ENCODE data around the gene KRTAP10-11. TPM values are rescaled to one million over a fixed set of nuclear protein-coding genes. Genes with fewer than 3 reads are reported as not detected.

KRTAP10-11 gene
- total RNA-seq, 1 donor from 2014 or later: not detected

DNA sequence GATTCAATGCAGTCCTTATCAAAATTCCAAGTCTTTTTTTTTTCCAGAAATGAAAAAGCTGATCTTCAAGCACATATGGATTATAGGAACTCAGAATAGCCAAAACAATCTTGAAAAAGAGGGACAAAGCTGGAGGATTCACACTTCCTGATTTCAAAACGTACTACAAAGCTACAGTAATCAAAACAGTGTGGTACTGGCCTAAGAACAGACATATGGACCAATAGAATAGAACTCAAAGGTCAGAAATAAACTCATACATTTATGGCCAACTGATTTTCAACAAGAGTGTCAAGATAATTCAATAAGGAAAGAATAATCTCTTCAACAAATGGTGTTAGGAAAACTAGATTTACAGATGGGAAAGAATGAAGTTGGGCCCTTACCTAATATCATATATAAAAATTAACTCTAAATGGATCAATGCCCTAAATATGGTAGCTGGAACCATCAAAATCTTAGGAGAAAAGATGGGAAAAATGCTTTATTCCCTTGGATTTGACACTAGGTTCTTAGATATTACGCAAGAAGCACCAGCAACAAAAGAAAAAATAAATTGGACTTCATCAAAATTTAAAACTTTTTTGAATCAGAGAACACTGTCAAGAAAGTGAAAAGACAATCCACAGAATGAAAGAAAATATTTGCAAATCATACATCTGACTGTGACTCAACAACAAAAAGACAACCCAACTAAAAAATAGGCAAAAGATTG is 46.7 kb downstream of the KRTAP10-11 start:
- H3K4me3 Mint-ChIP-seq: no peak overlapping the region
- peaks cover 17% of the 10 kb centered on the region for H3K9me3 Mint-ChIP-seq
- peaks cover 63% of the 10 kb centered on the region for H3K27me3 Mint-ChIP-seq
- no peak for DNase-seq (ENCODE audit: extremely low spot score, unreplicated experiment)
- no peak overlapping the region for H3K27ac Mint-ChIP-seq
- H3K4me1 Mint-ChIP-seq (ENCODE audit: unreplicated experiment): peaks cover 3% of the 10 kb centered on the region
- H3K36me3 Mint-ChIP-seq: no peaks in the 10 kb centered on the region
- TF ChIP-seq, protein P1, sequence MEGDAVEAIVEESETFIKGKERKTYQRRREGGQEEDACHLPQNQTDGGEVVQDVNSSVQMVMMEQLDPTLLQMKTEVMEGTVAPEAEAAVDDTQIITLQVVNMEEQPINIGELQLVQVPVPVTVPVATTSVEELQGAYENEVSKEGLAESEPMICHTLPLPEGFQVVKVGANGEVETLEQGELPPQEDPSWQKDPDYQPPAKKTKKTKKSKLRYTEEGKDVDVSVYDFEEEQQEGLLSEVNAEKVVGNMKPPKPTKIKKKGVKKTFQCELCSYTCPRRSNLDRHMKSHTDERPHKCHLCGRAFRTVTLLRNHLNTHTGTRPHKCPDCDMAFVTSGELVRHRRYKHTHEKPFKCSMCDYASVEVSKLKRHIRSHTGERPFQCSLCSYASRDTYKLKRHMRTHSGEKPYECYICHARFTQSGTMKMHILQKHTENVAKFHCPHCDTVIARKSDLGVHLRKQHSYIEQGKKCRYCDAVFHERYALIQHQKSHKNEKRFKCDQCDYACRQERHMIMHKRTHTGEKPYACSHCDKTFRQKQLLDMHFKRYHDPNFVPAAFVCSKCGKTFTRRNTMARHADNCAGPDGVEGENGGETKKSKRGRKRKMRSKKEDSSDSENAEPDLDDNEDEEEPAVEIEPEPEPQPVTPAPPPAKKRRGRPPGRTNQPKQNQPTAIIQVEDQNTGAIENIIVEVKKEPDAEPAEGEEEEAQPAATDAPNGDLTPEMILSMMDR (conservative IDR thresholded peaks at IDR 0.05): no peak

DNA sequence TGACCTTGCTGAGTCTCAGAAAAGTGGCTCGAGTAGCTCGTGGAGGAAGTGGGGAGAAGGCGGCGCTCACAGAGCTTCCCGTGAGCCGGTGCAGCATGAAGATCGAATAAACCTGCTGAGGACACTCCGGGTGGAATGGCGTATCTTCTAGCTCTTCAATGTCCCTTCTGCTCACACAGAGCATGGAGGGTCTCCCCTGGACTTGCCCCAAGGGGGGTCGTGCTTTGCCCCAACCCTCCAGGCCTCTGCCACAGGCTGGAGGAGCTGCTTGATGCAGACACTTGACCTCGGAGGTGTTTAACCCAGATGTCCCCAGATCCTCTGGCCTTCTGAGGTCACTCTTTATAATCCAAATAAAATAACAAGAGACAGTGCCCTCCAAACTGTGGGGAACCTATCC is 48.6 kb downstream of the KRTAP10-11 start:
- DNase-seq (ENCODE audit: extremely low spot score, unreplicated experiment): no peak
- TF ChIP-seq, protein P1 (conservative IDR thresholded peaks at IDR 0.05): no peak
- Mint-ChIP-seq H3K4me1 (ENCODE audit: unreplicated experiment) (peaks cover 5% of the 10 kb centered on the region), H3K27me3 (peaks cover 73% of the 10 kb centered on the region), H3K4me3 (no peak overlapping the region), H3K9me3 (peaks cover 17% of the 10 kb centered on the region), H3K36me3 (no peaks in the 10 kb centered on the region), H3K27ac (no peak overlapping the region)

DNA sequence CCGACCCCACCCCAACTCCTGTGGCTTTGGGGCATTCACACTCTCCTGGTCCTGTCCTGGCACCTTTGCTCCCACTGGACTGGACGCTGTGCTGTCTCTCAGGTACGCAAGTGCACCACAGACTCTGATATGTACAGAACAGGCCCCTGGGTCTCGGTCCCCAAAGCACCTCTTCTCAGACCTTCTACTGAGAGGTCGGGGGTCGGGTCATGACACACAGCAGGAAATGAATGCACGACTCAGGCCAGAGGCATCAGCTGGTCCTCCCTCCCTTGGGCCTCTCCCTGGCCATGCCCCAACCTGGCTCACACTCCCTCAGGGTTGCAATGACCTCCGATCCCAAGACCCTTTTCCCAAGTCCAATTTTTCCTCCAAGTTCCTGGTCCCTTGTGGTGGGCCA is 49.0 kb downstream of the KRTAP10-11 start:
- peaks cover 5% of the 10 kb centered on the region for H3K4me1 Mint-ChIP-seq (ENCODE audit: unreplicated experiment)
- H3K4me3 Mint-ChIP-seq: no peak overlapping the region
- TF ChIP-seq, protein P1 (conservative IDR thresholded peaks at IDR 0.05): no peak
- H3K9me3 Mint-ChIP-seq: peaks cover 17% of the 10 kb centered on the region
- no peaks in the 10 kb centered on the region for H3K36me3 Mint-ChIP-seq
- DNase-seq (ENCODE audit: extremely low spot score, unreplicated experiment): no peak
- H3K27ac Mint-ChIP-seq: no peak overlapping the region
- peaks cover 73% of the 10 kb centered on the region for H3K27me3 Mint-ChIP-seq

DNA sequence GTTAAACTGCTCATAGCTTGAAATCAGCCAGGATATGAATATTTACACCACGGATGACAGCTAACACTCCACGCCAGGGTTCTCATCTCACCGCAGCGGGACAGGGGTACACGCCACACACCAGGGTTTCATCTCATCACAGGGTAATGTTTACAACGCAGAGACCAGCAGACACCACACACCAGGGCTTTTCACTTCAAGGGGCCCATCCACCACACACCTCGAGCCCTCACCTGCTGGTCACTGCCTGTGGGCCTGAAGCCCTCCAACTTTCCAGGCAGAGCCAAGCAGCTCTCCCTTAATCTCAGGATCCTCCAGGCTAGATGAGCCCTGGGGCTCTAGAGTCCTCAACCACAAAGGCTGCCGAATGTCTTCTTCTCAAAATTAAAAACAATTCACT is 49.4 kb downstream of the KRTAP10-11 start:
- TF ChIP-seq, protein P1 (conservative IDR thresholded peaks at IDR 0.05): no peak
- no peak for DNase-seq (ENCODE audit: extremely low spot score, unreplicated experiment)
- Mint-ChIP-seq H3K36me3 (no peaks in the 10 kb centered on the region), H3K27me3 (peaks cover 69% of the 10 kb centered on the region), H3K27ac (no peak overlapping the region), H3K4me3 (no peak overlapping the region), H3K9me3 (peaks cover 17% of the 10 kb centered on the region), H3K4me1 (ENCODE audit: unreplicated experiment) (peaks cover 5% of the 10 kb centered on the region)

DNA sequence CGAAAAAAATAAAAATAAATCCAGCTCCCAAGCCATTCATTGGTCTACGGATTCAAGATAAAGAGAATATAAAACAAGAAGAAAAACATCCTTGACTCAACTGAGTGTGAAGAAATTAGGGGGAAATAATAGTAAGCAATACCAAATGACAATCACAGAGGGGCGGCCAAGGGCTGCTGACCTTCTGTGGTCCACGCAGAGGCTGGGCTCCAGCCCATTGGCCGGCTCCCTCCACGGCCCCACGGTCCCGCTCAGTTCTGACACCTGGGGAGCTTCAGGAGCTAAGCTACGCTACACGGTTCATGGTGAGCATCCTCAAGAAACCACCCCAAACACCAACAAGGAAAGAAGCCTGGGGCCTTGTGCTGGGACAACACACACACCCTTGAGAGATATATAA is 50.4 kb downstream of the KRTAP10-11 start:
- peaks cover 5% of the 10 kb centered on the region for H3K4me1 Mint-ChIP-seq (ENCODE audit: unreplicated experiment)

More for the DNA sequence above, 50.4 kb downstream of the KRTAP10-11 start:
- H3K27ac Mint-ChIP-seq: no peak overlapping the region
- TF ChIP-seq, protein P1 (conservative IDR thresholded peaks at IDR 0.05): no peak
- no peak for DNase-seq (ENCODE audit: extremely low spot score, unreplicated experiment)
- no peaks in the 10 kb centered on the region for H3K36me3 Mint-ChIP-seq
- H3K27me3 Mint-ChIP-seq: peaks cover 68% of the 10 kb centered on the region
- peaks cover 17% of the 10 kb centered on the region for H3K9me3 Mint-ChIP-seq
- no peak overlapping the region for H3K4me3 Mint-ChIP-seq

Other genes starting within 250 kb of the KRTAP10-11 start
- 6.4 and 8.7 TPM in 2 replicates for gene LRRC3, start 190.9 kb upstream of the KRTAP10-11 start, total RNA-seq (ENCODE audit: low replicate concordance)
- not detected in 2 replicates for gene KRTAP10-1, start 106.2 kb upstream of the KRTAP10-11 start, total RNA-seq (ENCODE audit: low replicate concordance)
- gene KRTAP10-2, start 94.9 kb upstream of the KRTAP10-11 start, total RNA-seq (ENCODE audit: low replicate concordance): not detected in 2 replicates
- not detected in 2 replicates for gene KRTAP10-3, start 87.6 kb upstream of the KRTAP10-11 start, total RNA-seq (ENCODE audit: low replicate concordance)
- not detected in 2 replicates for gene KRTAP10-4, start 72.7 kb upstream of the KRTAP10-11 start, total RNA-seq (ENCODE audit: low replicate concordance)
- not detected in 2 replicates for gene KRTAP10-5, start 65.8 kb upstream of the KRTAP10-11 start, total RNA-seq (ENCODE audit: low replicate concordance)
- gene KRTAP10-6, start 53.9 kb upstream of the KRTAP10-11 start, total RNA-seq (ENCODE audit: low replicate concordance): not detected in 2 replicates
- not detected in 2 replicates for gene KRTAP10-7, start 45.8 kb upstream of the KRTAP10-11 start, total RNA-seq (ENCODE audit: low replicate concordance)
- gene KRTAP10-8, start 34.3 kb upstream of the KRTAP10-11 start, total RNA-seq (ENCODE audit: low replicate concordance): not detected in 2 replicates
- not detected in 2 replicates for gene KRTAP10-9, start 19.3 kb upstream of the KRTAP10-11 start, total RNA-seq (ENCODE audit: low replicate concordance)
- not detected in 2 replicates for gene KRTAP10-10, start 9.1 kb upstream of the KRTAP10-11 start, total RNA-seq (ENCODE audit: low replicate concordance)
- not detected in 2 replicates for gene KRTAP12-4, start 8.2 kb downstream of the KRTAP10-11 start, total RNA-seq (ENCODE audit: low replicate concordance)
- not detected in 2 replicates for gene KRTAP12-3, start 11.5 kb downstream of the KRTAP10-11 start, total RNA-seq (ENCODE audit: low replicate concordance)
- gene KRTAP12-2, start 20.5 kb downstream of the KRTAP10-11 start, total RNA-seq (ENCODE audit: low replicate concordance): not detected in 2 replicates
- not detected in 2 replicates for gene KRTAP12-1, start 35.7 kb downstream of the KRTAP10-11 start, total RNA-seq (ENCODE audit: low replicate concordance)
- not detected in 2 replicates for gene KRTAP10-12, start 50.8 kb downstream of the KRTAP10-11 start, total RNA-seq (ENCODE audit: low replicate concordance)
- gene TSPEAR, start 65.2 kb downstream of the KRTAP10-11 start, total RNA-seq (ENCODE audit: low replicate concordance): 0.34 and 0.59 TPM in 2 replicates
- gene UBE2G2, start 155.4 kb downstream of the KRTAP10-11 start, total RNA-seq (ENCODE audit: low replicate concordance): 75.6 and 92.4 TPM in 2 replicates
- gene SUMO3, start 171.6 kb downstream of the KRTAP10-11 start, total RNA-seq (ENCODE audit: low replicate concordance): 61.0 and 81.2 TPM in 2 replicates
- gene PTTG1IP, start 227.3 kb downstream of the KRTAP10-11 start, total RNA-seq (ENCODE audit: low replicate concordance): 168 and 195 TPM in 2 replicates

Measured in type B pancreatic cell (in vitro differentiated cells).